ENCODE results near the gene TRRAP. TPM values are rescaled to one million over a fixed set of nuclear protein-coding genes. Genes with fewer than 3 reads are reported as not detected.
"Not testable (repeated sequence)": the region's sequence is repeated elsewhere in the genome, so short reads cannot be mapped to it uniquely, and the experiment has no call there.

TRRAP gene
- total RNA-seq (2014; rRNA removed; shearing (Covaris generic)): 11.9 and 15.5 TPM in 2 replicates
- polyA plus RNA-seq (2015; cell fraction: cytosol; rRNA removed): 33.7 and 44.3 TPM in 2 replicates
- polyA plus RNA-seq (2015; cell fraction: nucleus; rRNA removed): 40.1 and 46.9 TPM in 2 replicates

DNA sequence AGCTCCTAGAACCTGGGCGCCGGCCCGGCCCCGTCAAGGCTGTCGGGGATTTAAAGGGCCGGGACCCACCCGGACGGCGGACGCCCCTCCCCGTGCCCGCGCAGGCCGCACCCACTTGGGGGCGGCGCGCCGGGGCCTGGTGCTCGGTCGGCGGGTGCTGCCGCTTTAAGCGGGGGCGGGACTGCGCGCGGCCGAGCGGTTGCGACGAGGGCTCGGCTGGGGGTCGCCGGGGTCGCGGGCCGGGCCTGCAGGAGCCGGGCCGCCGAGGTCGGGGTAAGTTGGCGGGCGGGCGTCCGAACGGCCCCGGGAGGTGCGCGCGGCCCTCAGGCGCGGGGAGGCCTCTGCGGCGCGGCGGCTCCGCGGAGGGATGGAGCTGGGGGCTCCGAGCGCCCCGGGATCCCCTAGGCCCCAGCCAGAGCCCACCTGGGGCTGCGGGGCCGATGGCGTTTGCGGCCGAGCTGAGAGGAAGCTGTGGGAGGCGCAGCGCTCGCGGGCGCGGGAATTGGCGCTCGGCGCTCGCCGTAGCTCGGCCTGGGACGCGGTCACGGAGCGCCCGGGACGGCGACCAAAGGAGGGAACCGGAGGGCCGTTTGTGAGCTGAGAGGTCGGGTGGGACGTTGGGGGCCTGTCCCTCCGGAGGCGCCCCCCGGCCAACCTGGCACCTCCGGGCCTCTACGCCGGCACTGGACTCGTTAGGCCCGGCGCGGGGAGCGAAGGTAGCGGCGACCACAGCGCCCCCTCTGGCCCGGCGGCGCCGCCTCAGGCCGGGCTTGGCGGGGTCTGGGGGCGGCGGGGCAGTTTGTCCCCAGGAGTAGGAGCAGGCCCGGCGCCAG is at the start of gene TRRAP:
Gene TRRAP (plus strand): TSS at position 168 of the 833 bp plus-strand sequence. CDS start 2,619 bp downstream, outside the sequence.
- in situ Hi-C loops (cut with HindIII; ENCODE audit: low pct_unique_long_range_greater_than_20kb, low sequenced_read_pairs): no loop called here
- DNase-seq (ENCODE audit: low read depth, low spot score): peak; percentile 74

- in situ Hi-C loops (cut with HindIII; ENCODE audit: low pct_unique_long_range_greater_than_20kb, low sequenced_read_pairs): no loop called here
Observed at GRCh38 chr7:98830972-98831548, 47.3 kb upstream of the TRRAP start.

DNA sequence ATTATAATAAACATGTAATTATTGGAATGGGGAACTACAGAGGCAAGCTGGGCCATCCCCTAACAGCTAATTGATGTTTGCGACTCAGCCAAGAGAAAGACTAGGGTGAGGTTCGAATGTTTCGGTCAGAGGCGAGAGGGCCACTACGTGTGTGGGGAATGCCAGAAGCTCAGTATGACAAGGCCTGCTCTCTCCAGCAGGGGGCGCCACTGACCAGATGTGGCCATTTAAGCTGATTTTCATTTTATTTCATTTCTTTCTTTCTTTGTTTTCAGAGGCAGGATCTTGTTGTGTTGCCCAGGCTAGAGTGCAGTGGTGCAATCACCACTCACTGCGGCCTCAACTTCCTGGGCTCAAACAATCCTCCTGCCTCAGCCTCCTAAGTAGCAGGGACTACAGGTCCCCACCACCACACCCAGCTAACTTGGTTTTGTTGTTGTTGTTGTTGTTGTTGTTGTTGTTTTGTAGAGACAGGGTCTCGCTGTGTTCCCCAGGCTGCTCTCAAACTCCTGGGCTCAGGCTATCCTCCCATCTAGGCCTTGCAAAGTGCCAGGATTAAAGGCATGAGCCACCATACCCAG is 46.6 kb upstream of the TRRAP start:
- in situ Hi-C loops (cut with HindIII; ENCODE audit: low pct_unique_long_range_greater_than_20kb, low sequenced_read_pairs): no loop called here
- peak; percentile 54 for DNase-seq (ENCODE audit: low read depth, low spot score)

More at GRCh38 chr7:98830972-98831548, 47.3 kb upstream of the TRRAP start:
- DNase-seq (ENCODE audit: low read depth, low spot score): no peak

- in situ Hi-C loops (cut with HindIII; ENCODE audit: low pct_unique_long_range_greater_than_20kb, low sequenced_read_pairs): no loop called here
- no peak for DNase-seq (ENCODE audit: low read depth, low spot score)
Observed at GRCh38 chr7:98833022-98833421, 45.3 kb upstream of the TRRAP start.

GRCh38 chr7:98834949-98835348 is 43.4 kb upstream of the TRRAP start:
- in situ Hi-C loops (cut with HindIII; ENCODE audit: low pct_unique_long_range_greater_than_20kb, low sequenced_read_pairs): no loop called here
- no peak for DNase-seq (ENCODE audit: low read depth, low spot score)

DNA sequence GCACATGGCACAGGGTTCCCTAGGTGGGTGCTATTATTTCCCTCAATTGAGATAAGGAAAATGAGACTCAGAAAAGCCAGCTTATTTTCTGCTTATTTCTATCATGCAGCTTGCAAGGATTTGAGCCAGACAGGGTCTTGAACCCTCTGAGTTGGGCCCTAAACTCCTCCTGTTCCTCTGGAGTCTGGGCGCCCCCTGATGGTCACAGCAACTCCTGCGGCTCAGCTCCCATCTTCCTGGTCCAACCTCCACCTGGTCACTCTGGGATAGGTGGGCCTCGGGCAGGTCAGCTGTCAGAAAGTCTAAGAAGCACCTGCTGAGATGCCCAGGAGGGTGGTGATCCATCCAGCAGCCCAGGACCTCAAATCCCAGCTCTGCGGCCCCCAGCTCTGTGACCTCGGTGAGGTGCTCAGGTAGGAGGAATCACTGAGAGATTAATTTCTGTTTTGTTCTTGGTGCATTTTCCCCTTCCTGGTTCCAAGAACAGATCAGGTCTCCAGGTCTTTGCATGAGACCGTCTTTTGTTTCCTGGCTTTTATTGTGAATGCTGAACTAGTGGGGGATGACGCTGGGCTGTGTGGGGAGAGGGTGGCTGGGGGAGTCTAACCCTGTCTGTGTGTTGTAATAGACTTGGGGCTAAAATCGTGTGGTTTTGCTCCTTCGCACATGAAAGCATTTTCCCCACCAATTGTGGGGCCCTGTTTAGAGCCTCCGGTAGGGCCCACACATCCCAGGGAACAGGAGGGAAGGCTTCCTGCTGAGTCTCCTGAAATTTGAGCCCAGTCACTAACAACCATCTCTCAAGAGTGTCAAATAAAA is 41.3 kb upstream of the TRRAP start:
- peak; percentile 63 for DNase-seq (ENCODE audit: low read depth, low spot score)
- in situ Hi-C loops (cut with HindIII; ENCODE audit: low pct_unique_long_range_greater_than_20kb, low sequenced_read_pairs): no loop called here

DNA sequence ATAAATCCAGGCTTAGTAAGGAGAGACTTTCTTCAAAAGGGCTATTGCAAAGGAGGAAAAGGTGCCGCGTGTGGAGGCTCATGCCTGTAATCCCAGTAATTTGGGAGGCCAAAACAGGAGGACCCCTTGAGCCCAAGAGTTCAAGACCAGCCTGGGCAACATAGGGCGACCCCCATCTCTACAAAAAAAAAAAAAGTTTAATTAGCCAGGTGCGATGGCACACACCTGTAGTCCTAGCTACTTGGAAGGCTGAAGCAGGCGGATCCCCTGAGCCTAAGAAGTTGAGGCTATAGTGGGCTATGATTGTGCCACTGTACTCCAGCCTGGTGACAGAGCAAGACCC is 40.7 kb upstream of the TRRAP start:
- no peak for DNase-seq (ENCODE audit: low read depth, low spot score)
- in situ Hi-C loops (cut with HindIII; ENCODE audit: low pct_unique_long_range_greater_than_20kb, low sequenced_read_pairs): no loop called here

GRCh38 chr7:98840096-98840495 is 38.2 kb upstream of the TRRAP start:
- in situ Hi-C loops (cut with HindIII; ENCODE audit: low pct_unique_long_range_greater_than_20kb, low sequenced_read_pairs): no loop called here
- no peak for DNase-seq (ENCODE audit: low read depth, low spot score)

DNA sequence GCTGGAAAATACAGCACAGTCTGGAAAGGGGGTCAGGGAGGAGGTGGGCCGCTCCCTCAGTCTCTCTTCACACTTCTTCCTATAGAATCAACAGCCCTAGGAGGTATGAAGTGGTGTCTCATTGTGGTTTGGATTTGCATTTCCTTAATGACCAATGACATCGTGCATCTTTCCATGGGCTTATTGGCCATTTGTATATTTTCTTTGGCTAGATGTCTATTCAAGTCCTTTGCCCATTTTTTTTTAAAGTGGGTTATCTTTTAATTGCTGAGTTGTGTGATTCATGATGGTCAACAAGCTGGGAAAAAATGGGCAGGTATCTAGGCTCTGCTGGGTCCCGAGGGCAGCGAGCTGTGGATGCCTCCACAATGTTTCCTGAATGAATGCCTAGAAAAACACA is 37.6 kb upstream of the TRRAP start:
- in situ Hi-C loops (cut with HindIII; ENCODE audit: low pct_unique_long_range_greater_than_20kb, low sequenced_read_pairs): no loop called here
- DNase-seq (ENCODE audit: low read depth, low spot score): no peak

DNA sequence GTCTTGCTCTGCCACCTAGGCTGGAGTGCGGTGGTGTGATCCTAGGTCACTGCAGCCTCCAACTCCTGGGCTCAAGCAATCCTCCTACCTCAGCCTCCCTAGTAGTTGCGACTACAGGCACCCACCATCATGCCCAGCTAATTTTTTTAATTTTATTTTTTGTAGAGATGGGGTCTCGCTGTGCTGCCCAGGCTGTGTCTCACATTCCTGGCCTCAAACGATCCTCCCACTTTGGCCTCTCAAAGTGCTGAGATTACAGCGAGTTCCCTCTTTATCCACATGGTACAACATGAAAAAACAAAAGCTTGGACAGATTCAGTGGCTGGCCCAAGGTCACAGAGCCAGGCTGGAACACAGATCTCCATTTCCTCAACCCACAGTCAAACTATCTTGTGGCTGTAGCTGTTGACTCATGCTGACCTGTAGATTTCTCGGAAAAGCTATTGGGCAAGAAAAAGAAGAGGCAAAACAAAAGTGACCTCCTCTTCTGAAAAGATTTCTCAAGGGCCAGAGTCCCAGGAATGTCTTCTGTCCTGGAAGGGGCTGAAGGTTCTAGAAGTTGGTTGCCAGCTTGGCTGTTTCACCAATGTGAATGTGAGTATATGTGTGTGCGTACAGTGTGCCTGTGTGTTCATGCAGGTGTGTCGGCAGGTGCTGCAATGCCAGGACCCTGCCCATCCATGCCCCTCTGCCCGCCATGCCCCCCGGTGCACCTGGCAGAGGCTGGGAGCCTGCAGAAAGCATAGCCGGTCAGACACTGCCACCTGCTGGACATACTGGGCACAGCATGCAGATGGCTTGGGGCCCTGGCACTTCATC is 36.9 kb upstream of the TRRAP start:
- DNase-seq (ENCODE audit: low read depth, low spot score): peak; percentile 66
- in situ Hi-C loops (cut with HindIII; ENCODE audit: low pct_unique_long_range_greater_than_20kb, low sequenced_read_pairs): no loop called here

DNA sequence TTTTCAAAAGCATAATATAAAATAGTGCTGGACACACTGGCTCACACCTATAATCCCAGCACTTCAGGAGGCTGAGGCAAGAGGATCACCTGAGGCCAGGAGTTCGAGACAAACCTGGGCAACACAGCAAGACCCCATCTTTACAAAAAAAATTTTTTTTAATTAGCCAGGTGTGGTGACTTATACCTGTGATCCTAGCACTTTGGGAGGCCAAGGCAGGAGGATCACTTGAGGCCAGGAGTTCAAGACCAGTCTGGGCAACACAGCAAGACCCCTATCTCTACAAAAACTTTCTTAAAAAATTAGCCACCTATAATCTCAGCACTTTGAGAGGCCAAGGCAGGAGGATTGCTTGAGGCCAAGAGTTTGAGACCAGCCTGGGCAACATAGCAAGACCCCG is 35.8 kb upstream of the TRRAP start:
- DNase-seq (ENCODE audit: low read depth, low spot score); in situ Hi-C loops (cut with HindIII; ENCODE audit: low pct_unique_long_range_greater_than_20kb, low sequenced_read_pairs): not testable (repeated sequence)

GRCh38 chr7:98848918-98849317 is 29.4 kb upstream of the TRRAP start:
- no peak for DNase-seq (ENCODE audit: low read depth, low spot score)
- in situ Hi-C loops (cut with HindIII; ENCODE audit: low pct_unique_long_range_greater_than_20kb, low sequenced_read_pairs): no loop called here

DNA sequence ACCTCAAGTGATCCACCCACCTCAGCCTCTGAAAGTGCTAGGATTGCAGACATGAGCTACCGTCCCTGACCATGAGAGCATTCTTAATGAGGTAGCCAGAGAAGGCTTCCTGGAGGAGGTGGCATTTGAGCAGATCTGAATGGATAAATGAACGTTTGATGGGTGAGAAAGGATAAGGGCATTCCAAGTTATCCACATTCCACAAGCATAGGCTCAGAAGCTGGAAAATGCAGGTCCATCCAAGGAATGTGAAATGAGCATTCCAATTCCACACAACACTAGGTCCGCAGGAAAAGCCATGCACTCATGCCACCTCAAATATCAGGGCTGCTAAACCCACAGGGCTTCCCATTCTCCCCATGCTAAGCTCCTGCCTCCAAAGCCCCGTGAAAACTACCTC is 25.5 kb upstream of the TRRAP start:
- DNase-seq (ENCODE audit: low read depth, low spot score): no peak
- in situ Hi-C loops (cut with HindIII; ENCODE audit: low pct_unique_long_range_greater_than_20kb, low sequenced_read_pairs): no loop called here

- in situ Hi-C loops (cut with HindIII; ENCODE audit: low pct_unique_long_range_greater_than_20kb, low sequenced_read_pairs): no loop called here
- no peak for DNase-seq (ENCODE audit: low read depth, low spot score)
Observed at GRCh38 chr7:98855610-98856422, 22.5 kb upstream of the TRRAP start.

DNA sequence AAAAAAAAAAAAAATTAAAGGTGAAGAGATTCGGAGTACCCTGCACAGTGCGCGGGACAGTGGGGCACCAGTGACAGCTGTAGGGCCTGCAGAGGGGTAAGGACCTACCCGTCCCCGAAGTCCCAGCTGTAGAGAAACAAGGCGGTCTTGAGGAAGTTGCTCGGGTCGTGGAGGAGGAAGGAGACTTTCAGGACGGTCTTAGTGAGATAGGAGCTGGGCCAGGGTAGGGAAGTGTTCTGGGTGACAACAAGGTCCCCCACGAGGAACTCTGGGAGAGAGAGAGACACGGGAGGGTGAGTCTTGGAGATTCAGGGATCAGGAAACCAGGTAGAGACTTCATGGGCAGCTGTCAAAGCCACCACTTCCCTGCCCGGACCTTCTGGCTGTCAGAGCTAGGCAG is 18.3 kb upstream of the TRRAP start:
- DNase-seq (ENCODE audit: low read depth, low spot score): no peak
- in situ Hi-C loops (cut with HindIII; ENCODE audit: low pct_unique_long_range_greater_than_20kb, low sequenced_read_pairs): no loop called here

DNA sequence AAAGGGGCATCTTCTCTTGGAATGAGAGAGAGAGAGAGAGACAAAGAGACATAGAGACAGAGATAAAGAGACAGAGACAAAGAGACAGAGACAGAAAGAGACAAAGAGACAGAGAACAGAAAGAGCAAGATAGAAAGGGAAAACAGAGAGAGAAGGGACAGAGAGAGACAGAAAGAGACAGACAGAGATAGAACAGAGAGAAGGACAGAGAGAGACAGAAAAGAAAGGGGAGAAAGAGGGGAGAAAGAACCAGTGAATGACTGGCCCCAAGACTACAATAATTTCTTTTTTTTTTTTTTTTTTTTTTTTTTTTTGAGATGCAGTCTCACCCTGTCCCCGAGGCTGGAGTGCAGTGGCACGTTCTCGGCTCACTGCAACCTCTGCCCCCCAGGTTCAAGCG is 16.1 kb upstream of the TRRAP start:
- no peak for DNase-seq (ENCODE audit: low read depth, low spot score)
- in situ Hi-C loops (cut with HindIII; ENCODE audit: low pct_unique_long_range_greater_than_20kb, low sequenced_read_pairs): no loop called here
